Gastroesophageal sphincter (tissue), 4 donors: ENCODE data around the gene PTPN2. TPM values are rescaled to one million over a fixed set of nuclear protein-coding genes. Genes with fewer than 3 reads are reported as not detected.

Experiments used
- ATAC-seq: fragments of 150-250 bp; one replicate; pipeline ENCODE4 v1.9.1; 2016; ENCODE audit warnings: mild to moderate bottlenecking, moderate library complexity
- H3K27ac ChIP-seq, 4 donors: fragments of 200-600 bp; sonication (generic) in 3 of 4; 1 replicate in 3 of 4; 2 replicates in 1 of 4; pipeline ENCODE4 v1.5.1; 2016 to 2019
- H3K27me3 ChIP-seq: fragments of 200-600 bp; sonication (generic); one replicate; pipeline ENCODE4 v1.5.1; 2019
- H3K36me3 ChIP-seq, 2 donors: fragments of 200-600 bp; sonication (generic); one replicate each; pipeline ENCODE4 v1.5.1; 2019; ENCODE audit warnings: control low read depth in 1 of 2
- H3K4me1 ChIP-seq, 3 donors: fragments of 200-600 bp; sonication (generic); 1 replicate in 2 of 3; 2 replicates in 1 of 3; pipeline ENCODE4 v1.5.1; 2016 to 2019; ENCODE audit warnings: control low read depth in 2 of 3
- H3K4me3 ChIP-seq, 2 donors: fragments of 200-600 bp; sonication (generic); one replicate each; pipeline ENCODE4 v1.5.1; 2019; ENCODE audit warnings: mild to moderate bottlenecking in 1 of 2, moderate library complexity in 1 of 2
- H3K9me3 ChIP-seq, 3 donors: fragments of 200-600 bp; sonication (generic); one replicate each; pipeline ENCODE4 v1.5.1; 2017 to 2019; ENCODE audit warnings: control low read depth in 2 of 3
- CTCF ChIP-seq, 4 experiments: fragments of 200-600 bp in 2 of 4; fragments of 450-650 bp in 2 of 4; sonication (generic) in 1 of 4; IDR thresholded peaks; one replicate each; pipeline ENCODE4 v1.5.1; 2017 to 2019; ENCODE audit warnings: antibody characterized with exemption in 4 of 4, mild to moderate bottlenecking in 2 of 4, moderate library complexity in 2 of 4
- EP300 ChIP-seq: sonication (generic); formaldehyde crosslinking; IDR thresholded peaks from one replicate; pipeline ENCODE4 v1.6.1; 2017; ENCODE audit warnings: antibody characterized with exemption, mild to moderate bottlenecking
- POLR2A ChIP-seq, 2 donors: fragments of 450-650 bp; IDR thresholded peaks; one replicate each; pipeline ENCODE4 v1.6.1; 2017; ENCODE audit warnings: antibody characterized with exemption in 2 of 2, mild to moderate bottlenecking in 2 of 2, moderate library complexity in 1 of 2
- POLR2AphosphoS5 ChIP-seq: sonication (generic); formaldehyde crosslinking; IDR thresholded peaks from one replicate; pipeline ENCODE4 v1.6.1; 2017; ENCODE audit warnings: antibody characterized with exemption
- WGBS, 2 donors: methylation state at CpG; one replicate each; pipeline ENCODE4 v1.1.5; 2018; ENCODE audit warnings: low coverage in 1 of 2; 5-methylcytosine and 5-hydroxymethylcytosine counted together
- total RNA-seq, 4 donors: library from RNA; depleted of rRNA; stranded (reverse); fragments of >200 nt; gene quantifications; one replicate each; pipeline ENCODE4 v1.1.0, GENCODE V29; 2016

The PTPN2 gene
- total RNA-seq, 4 donors from 2014 or later, result 13.0 to 30.6 (median 19.6) TPM

GRCh38 chr18:12773369-12773768 lies 110.7 kb downstream of the PTPN2 start:
- Histone ChIP-seq H3K4me3 (no peak overlapping the region), H3K4me1 (no peaks in the 10 kb centered on the region), H3K27me3 (no peaks in the 10 kb centered on the region), H3K36me3 (no peaks in the 10 kb centered on the region), H3K27ac (no peak overlapping the region), H3K9me3 (no peaks in the 10 kb centered on the region)
- no peak for ATAC-seq
- WGBS, 2 donors, result 62 to 87% methylated on average over 5 of the region's 5 CpGs
- TF ChIP-seq CTCF (IDR thresholded peaks at IDR 0.05) (no peak), POLR2A (IDR thresholded peaks at IDR 0.05) (no peak), POLR2AphosphoS5 (no peak), EP300 (no peak)

GRCh38 chr18:12772111-12772510 lies 111.9 kb downstream of the PTPN2 start:
- H3K27ac ChIP-seq, result no peak overlapping the region
- no peaks in the 10 kb centered on the region for H3K27me3 ChIP-seq
- no peak for ATAC-seq
- no peak overlapping the region for H3K4me3 ChIP-seq
- 62 to 69% methylated on average over 4 to 6 of the region's 6 CpGs for WGBS, 2 donors
- no peaks in the 10 kb centered on the region for H3K9me3 ChIP-seq
- H3K36me3 ChIP-seq, result no peaks in the 10 kb centered on the region
- TF ChIP-seq CTCF (IDR thresholded peaks at IDR 0.05) (no peak), POLR2AphosphoS5 (no peak), EP300 (no peak), POLR2A (IDR thresholded peaks at IDR 0.05) (no peak)
- no peaks in the 10 kb centered on the region for H3K4me1 ChIP-seq

GRCh38 chr18:12770469-12771219 lies 113.4 kb downstream of the PTPN2 start:
- H3K36me3 ChIP-seq, result no peaks in the 10 kb centered on the region
- H3K27ac ChIP-seq, result no peak overlapping the region
- 79 to 89% methylated on average over 6 to 12 of the region's 15 CpGs for WGBS, 2 donors
- H3K4me1 ChIP-seq, result no peaks in the 10 kb centered on the region
- H3K27me3 ChIP-seq, result no peaks in the 10 kb centered on the region
- H3K4me3 ChIP-seq, result no peak overlapping the region
- no peak for TF ChIP-seq CTCF (IDR thresholded peaks at IDR 0.05)
- no peak for TF ChIP-seq EP300
- TF ChIP-seq POLR2AphosphoS5, result no peak
- no peak for ATAC-seq
- no peaks in the 10 kb centered on the region for H3K9me3 ChIP-seq

GRCh38 chr18:12769644-12770440 lies 114.2 kb downstream of the PTPN2 start:
- TF ChIP-seq EP300 (no peak), POLR2A (IDR thresholded peaks at IDR 0.05) (no peak), CTCF (IDR thresholded peaks at IDR 0.05) (no peak), POLR2AphosphoS5 (no peak)
- no peaks in the 10 kb centered on the region for H3K4me1 ChIP-seq
- H3K9me3 ChIP-seq, result no peaks in the 10 kb centered on the region
- no peak overlapping the region for H3K4me3 ChIP-seq
- no peaks in the 10 kb centered on the region for H3K36me3 ChIP-seq
- no peak for ATAC-seq
- H3K27ac ChIP-seq, result no peak overlapping the region
- H3K27me3 ChIP-seq, result no peaks in the 10 kb centered on the region
- WGBS, 2 donors, result 76 to 83% methylated on average over 2 to 4 of the region's 4 CpGs
